Tongue (tissue), 2 donors: ENCODE measurements around the gene TBC1D21. TPM values are rescaled to one million over a fixed set of nuclear protein-coding genes. Genes with fewer than 3 reads are reported as not detected.

Experiments
- DNase-seq: peaks from one replicate; pipeline ENCODE4 v3.0.0-alpha.2; 2015
- total RNA-seq: library from RNA; depleted of rRNA; stranded (reverse); fragments of >200 nt; gene quantifications from one replicate; pipeline ENCODE4 v1.2.3, GENCODE V29; 2014

TBC1D21 gene
- total RNA-seq, 1 donor from 2014 or later, result not detected

GRCh38 chr15:73889053-73889761 lies 15.8 kb downstream of the TBC1D21 start:
- DNase-seq, result no peak

DNA sequence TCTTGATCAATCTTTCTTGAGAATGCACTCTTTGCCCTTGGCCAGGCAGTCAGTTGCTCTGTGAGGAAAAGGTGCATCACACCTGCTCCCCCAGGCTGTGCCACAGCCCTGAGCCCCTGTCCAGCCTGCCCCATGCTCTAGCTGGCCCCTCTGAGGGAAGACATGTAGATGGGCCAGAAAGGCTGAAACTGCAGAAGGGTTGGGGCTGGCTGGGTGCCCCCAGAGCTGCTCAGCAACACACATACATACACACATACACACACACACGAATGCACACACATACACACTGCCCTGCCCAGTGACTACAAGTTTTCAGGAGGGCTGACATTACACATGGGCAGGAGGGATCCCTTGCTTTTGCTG lies 16.4 kb downstream of the TBC1D21 start:
- DNase-seq, result no peak

DNA sequence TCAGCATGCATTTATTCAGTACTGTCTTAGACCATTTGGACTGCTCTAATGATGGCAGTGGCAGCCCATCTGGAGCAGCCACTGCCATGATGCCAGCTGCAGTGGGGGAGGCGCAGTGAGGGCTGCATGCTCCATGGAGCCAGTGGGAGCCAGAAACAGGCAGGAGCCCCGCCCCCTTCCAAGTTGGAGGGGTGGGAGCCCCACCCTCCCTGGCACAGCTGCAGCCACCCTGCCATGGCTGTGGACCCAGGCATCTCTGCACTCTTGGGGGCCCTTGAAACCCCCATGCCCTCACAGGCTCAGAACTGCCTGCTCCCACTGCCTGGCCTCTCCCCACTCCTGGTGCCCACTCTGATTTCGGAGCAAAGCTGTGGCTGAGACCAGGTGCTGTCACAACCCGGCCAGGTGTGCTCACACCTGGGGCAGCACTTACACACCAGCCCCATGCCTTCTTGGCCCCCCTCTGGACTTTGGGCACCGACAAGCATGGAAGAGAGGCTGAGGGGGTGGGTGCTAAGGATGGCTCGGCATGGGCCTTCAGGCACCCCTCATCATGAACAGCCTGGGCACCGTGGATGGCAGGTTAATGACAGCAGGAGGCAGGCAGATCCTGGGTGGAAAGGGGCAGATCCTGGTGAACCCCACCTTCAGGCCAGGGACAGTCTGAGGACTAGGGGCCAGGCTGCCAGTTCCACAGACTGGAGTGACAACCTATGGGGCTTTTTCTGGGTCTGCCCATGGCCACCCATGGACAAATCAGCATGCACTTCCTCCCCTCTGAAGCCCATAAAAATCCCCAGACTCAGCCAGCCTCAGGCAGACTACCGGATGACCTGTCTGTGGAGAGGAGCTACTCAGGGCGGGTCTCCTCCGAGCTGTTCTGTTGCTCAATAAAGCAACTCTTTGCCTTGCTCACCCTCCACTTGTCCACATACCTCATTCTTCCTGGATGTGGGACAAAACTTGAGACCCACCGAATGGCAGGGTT lies 18.3 kb downstream of the TBC1D21 start:
- peak; percentile 9 for DNase-seq

GRCh38 chr15:73892446-73893226 lies 19.3 kb downstream of the TBC1D21 start:
- DNase-seq, result no peak

DNA sequence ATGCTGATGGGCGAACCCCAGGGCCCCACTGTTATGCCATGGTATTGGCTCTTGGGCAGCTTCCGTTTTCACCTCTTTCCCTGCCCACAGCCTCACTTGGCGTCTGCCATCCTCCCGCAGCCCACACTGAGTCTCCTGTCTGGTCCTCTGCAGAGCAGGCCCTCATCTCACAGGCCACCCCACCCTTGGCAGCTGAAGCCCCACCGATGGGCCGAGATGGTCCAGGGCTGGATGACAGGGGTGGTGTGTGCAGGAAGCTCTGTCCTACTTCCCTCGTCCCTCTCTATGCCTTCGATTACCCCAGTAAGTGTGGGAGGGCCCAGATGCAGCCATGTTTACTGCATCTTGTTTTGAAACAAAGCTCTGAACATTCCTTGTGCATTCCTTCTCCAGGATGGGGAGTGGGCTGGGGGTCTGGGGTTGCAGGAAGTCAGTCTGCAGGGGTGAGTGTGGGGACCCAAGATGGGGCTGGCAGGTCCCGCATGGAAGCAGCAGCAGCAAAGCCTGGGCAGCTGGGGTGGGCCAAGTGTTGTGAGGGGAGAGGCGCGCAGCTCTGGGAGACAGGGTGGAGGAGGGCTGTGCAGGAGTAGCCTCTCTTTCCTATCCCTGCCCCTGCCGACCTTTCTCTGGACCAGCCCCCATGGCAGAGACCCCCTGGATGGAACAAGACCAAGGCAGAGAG lies 20.9 kb downstream of the TBC1D21 start:
- no peak for DNase-seq

GRCh38 chr15:73897441-73898261 lies 24.3 kb downstream of the TBC1D21 start:
- DNase-seq, result no peak

GRCh38 chr15:73899197-73900094 lies 26.1 kb downstream of the TBC1D21 start:
- peak; percentile 16 for DNase-seq

GRCh38 chr15:73900095-73900712 lies 26.8 kb downstream of the TBC1D21 start:
- DNase-seq, result peak; percentile 74

DNA sequence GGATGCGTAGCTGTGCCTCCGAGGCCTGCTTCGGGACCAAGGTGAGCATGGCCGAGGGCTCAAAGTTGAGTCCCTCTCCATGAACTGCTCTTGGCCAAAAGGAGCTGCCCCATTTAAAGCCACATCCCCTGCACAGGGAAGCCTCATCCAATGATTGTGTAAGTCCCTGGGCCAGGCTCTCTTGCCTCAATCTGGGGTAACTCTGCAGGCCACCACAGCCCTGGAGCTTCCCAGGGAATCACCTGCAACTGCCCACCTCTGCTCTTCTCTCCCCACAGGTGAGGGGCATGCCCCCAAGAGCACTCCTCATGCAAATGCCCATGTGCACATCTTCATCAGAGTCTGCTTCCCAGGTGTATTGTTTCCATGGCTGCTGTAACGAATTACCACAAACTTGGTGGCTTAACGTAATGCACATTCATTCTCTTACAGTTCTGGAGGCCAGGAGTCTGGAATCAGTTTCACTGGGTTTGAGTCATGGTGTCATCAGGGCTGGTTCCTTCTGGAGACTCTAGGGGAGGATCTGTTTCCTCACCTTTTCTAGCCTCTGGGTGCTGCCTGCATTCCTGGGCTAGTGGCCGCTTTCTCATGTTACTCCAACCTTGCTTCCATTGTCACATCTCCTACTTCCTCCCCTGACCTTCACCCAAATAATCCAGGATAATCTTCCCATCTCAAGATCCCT lies 27.9 kb downstream of the TBC1D21 start:
- no peak for DNase-seq

- no peak for DNase-seq
These were observed 29.0 kb downstream of the TBC1D21 start for GRCh38 chr15:73902121-73903020.

DNA sequence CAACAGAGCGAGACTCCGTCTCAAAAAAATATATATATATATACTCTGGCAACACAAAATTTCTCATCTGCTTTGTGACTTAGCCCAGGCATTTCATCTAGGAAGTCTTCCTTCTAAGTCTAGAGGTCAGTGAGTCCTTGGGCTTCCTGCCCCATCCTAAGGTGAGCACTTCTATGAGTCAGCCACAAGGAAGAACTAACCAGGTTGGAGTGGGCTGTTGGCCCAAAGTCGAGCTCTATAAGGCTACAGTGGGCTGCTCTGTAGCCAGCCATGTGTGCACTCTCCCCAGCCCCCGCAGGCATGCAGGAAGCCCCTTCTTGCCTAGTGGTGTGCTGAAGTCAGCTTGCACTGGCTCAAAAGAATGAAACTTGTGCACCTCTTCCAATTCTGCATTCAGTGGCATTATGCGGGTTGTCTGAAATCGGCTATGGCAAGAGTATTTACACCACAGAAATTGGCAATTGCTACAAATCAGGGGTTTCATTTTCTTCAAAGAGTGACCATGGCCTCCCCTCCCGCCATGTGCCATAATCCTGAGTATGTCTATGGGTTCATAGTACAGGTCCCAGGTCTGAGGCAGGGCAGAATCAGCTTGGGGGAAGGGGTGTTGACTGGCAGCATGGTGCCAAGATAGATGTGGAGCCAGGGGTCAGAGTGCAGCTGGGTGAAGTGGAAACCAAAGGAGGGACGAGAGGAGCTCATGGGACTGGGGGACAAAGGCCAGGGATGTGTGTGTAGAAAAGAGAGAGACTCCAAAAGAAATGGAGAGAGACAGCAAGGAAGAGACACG lies 30.9 kb downstream of the TBC1D21 start:
- no peak for DNase-seq

DNA sequence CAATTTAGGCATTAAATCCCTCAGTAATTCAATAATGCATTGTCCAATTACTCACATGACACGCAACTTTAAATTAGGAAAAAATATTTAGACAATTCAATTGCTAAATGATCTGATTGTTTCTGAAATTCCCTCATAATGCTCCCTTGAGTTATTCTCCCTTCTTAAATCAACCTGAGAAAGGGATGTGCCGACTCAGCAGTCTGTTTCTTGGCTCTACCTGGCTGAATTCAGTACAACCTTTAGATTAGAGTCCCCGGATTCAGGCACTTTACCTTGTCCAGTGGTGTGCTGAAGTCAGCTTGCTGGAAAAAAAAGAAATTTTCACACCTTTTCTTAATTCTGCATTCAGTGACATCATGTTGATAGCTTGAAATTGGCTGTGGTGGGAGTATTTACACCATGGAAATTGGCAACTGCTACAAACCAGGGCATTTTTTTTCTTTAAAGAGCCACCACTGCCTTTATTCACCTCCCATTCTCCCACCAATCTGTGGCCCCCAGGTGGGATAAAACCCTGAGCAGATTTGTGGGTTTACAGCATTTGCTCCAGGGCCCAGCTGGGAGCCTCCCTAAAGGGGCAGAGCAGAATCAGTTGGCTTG lies 32.0 kb downstream of the TBC1D21 start:
- no peak for DNase-seq

GRCh38 chr15:73906346-73907034 lies 33.1 kb downstream of the TBC1D21 start:
- no peak for DNase-seq

GRCh38 chr15:73907035-73907408 lies 33.7 kb downstream of the TBC1D21 start:
- DNase-seq, result peak; percentile 38

- peak; percentile 93 for DNase-seq
These were observed 34.9 kb downstream of the TBC1D21 start for GRCh38 chr15:73908030-73908821.
